H1 (cell line): Measurements from ENCODE around the gene C5orf58. TPM values are rescaled to one million over a fixed set of nuclear protein-coding genes. Genes with fewer than 3 reads are reported as not detected.

Experiments used
- KDM1A ChIP-seq: fragments of 200-600, 300-600 bp; sonication (generic); IDR thresholded peaks from 2 replicates; pipeline ENCODE4 v1.7.1; 2016; ENCODE audit warnings: mild to moderate bottlenecking, low read length, borderline replicate concordance
- PHF8 ChIP-seq: fragments of 200-600 bp; sonication (generic); conservative IDR thresholded peaks from 2 replicates; pipeline ENCODE4 v1.7.1; 2012; ENCODE audit warnings: low read depth, mild to moderate bottlenecking, inconsistent platforms, low read length, moderate library complexity
- SP4 ChIP-seq: IDR thresholded peaks from 2 replicates; pipeline ENCODE4 v1.6.1; 2012; ENCODE audit warnings: low read length, inconsistent platforms
- polyA plus RNA-seq, 7 experiments: library from polyadenylated mRNA; depleted of rRNA in 3 of 7; stranded (reverse) in 5 of 7; unstranded in 2 of 7; fragments of >200 nt in 5 of 7; fragments of 200-250 nt in 2 of 7; gene quantifications; 1 replicate in 5 of 7; 2 replicates in 1 of 7; 4 replicates in 1 of 7; pipeline versions ENCODE4 v1.2.1 to v1.2.3, GENCODE V29; 2011 to 2013; ENCODE audit warnings: missing spikeins in 2 of 7, mixed read lengths in 2 of 7
- total RNA-seq: library from RNA; stranded (reverse); fragmentation: NEBNext Ultra II Directional; extraction: Animal tissue kit (Norgen Biotek cat#: 25700); gene quantifications from 2 replicates; pipeline ENCODE4 v1.2.1, GENCODE V29; 2021
- TF ChIP-seq, protein P1 (sequence below), 3 experiments: IDR thresholded peaks; 1 replicate in 2 of 3; 2 replicates in 1 of 3; pipeline versions ENCODE4 v1.5.1 to v1.6.1; 2011; ENCODE audit warnings: low read length in 3 of 3, mild to moderate bottlenecking in 3 of 3, inconsistent platforms in 2 of 3, low read depth in 1 of 3, moderate library complexity in 1 of 3; ENCODE audit not compliant: insufficient read depth in 1 of 3; ENCODE audit errors: control extremely low read depth in 1 of 3

C5orf58 gene
- total and polyA plus RNA-seq, 2 of the 8 experiments (the other 6 are each of a cell fraction or from before 2014, with no cell fraction given): 0.24 to 1.6 TPM

GRCh38 chr5:170233358-170233892 lies 640 bp downstream of the C5orf58 start (continued):
- TF ChIP-seq, protein P1, sequence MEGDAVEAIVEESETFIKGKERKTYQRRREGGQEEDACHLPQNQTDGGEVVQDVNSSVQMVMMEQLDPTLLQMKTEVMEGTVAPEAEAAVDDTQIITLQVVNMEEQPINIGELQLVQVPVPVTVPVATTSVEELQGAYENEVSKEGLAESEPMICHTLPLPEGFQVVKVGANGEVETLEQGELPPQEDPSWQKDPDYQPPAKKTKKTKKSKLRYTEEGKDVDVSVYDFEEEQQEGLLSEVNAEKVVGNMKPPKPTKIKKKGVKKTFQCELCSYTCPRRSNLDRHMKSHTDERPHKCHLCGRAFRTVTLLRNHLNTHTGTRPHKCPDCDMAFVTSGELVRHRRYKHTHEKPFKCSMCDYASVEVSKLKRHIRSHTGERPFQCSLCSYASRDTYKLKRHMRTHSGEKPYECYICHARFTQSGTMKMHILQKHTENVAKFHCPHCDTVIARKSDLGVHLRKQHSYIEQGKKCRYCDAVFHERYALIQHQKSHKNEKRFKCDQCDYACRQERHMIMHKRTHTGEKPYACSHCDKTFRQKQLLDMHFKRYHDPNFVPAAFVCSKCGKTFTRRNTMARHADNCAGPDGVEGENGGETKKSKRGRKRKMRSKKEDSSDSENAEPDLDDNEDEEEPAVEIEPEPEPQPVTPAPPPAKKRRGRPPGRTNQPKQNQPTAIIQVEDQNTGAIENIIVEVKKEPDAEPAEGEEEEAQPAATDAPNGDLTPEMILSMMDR (IDR thresholded peaks at IDR 0.05; ENCODE audit: control extremely low read depth in 1 of 3, insufficient read depth in 1 of 3, low read depth in 1 of 3, low read length in 3 of 3): no peak
- TF ChIP-seq PHF8 (no peak), SP4 (no peak), KDM1A (no peak)
- TF ChIP-seq, all 59 proteins: peak for 0
